ENCODE data around the gene LRMDA.

DNA sequence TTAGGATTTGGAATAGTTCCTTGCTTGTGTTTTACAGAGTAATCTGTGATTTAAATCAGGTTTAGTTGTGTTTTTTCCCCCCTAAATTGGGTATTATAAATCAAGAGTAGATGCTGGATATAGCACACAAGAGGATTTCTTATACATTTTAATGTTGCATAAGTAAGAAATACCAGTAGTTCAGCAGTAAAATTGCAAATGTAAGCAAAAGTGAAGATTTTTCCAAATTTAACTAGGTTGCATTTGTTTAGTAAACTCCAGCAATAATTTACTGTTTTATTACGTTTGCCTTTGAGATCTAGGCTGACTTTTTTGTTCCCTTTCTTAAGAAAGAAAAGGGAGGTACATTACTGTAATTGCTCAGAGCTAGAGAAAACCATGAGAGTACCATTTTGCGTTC is 207.3 kb downstream of the LRMDA start:
- TF ChIP-seq FOXM1 (IDR thresholded peaks at IDR 0.05; ENCODE audit: borderline replicate concordance, low read depth), result no peak
- TF ChIP-seq, protein P1, sequence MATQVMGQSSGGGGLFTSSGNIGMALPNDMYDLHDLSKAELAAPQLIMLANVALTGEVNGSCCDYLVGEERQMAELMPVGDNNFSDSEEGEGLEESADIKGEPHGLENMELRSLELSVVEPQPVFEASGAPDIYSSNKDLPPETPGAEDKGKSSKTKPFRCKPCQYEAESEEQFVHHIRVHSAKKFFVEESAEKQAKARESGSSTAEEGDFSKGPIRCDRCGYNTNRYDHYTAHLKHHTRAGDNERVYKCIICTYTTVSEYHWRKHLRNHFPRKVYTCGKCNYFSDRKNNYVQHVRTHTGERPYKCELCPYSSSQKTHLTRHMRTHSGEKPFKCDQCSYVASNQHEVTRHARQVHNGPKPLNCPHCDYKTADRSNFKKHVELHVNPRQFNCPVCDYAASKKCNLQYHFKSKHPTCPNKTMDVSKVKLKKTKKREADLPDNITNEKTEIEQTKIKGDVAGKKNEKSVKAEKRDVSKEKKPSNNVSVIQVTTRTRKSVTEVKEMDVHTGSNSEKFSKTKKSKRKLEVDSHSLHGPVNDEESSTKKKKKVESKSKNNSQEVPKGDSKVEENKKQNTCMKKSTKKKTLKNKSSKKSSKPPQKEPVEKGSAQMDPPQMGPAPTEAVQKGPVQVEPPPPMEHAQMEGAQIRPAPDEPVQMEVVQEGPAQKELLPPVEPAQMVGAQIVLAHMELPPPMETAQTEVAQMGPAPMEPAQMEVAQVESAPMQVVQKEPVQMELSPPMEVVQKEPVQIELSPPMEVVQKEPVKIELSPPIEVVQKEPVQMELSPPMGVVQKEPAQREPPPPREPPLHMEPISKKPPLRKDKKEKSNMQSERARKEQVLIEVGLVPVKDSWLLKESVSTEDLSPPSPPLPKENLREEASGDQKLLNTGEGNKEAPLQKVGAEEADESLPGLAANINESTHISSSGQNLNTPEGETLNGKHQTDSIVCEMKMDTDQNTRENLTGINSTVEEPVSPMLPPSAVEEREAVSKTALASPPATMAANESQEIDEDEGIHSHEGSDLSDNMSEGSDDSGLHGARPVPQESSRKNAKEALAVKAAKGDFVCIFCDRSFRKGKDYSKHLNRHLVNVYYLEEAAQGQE (IDR thresholded peaks at IDR 0.05; ENCODE audit: low read depth), result no peak
- TF ChIP-seq, protein P2, sequence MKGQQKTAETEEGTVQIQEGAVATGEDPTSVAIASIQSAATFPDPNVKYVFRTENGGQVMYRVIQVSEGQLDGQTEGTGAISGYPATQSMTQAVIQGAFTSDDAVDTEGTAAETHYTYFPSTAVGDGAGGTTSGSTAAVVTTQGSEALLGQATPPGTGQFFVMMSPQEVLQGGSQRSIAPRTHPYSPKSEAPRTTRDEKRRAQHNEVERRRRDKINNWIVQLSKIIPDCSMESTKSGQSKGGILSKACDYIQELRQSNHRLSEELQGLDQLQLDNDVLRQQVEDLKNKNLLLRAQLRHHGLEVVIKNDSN (IDR thresholded peaks at IDR 0.05), result no peak

Measured in Ishikawa (cell line).